ENCODE data around the gene RIN3.

DNA sequence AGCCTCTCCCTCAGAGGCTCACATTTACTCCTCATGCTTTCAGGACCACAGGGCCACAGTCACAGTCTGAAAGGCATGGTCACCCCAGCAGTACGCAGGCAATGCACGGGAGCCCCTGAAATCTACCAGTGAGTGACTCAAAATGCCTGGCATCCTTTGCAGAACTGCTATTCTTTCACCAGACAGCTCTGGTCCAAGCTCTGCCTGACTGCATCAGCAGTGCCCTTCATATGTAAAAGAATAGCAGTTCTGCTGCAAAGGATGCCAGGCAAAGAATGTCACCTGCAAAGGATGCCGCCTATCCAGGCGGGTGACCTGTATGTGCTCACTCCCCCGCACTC is 196.4 kb downstream of the RIN3 start:
- TF ChIP-seq, protein P1, sequence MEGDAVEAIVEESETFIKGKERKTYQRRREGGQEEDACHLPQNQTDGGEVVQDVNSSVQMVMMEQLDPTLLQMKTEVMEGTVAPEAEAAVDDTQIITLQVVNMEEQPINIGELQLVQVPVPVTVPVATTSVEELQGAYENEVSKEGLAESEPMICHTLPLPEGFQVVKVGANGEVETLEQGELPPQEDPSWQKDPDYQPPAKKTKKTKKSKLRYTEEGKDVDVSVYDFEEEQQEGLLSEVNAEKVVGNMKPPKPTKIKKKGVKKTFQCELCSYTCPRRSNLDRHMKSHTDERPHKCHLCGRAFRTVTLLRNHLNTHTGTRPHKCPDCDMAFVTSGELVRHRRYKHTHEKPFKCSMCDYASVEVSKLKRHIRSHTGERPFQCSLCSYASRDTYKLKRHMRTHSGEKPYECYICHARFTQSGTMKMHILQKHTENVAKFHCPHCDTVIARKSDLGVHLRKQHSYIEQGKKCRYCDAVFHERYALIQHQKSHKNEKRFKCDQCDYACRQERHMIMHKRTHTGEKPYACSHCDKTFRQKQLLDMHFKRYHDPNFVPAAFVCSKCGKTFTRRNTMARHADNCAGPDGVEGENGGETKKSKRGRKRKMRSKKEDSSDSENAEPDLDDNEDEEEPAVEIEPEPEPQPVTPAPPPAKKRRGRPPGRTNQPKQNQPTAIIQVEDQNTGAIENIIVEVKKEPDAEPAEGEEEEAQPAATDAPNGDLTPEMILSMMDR (IDR thresholded peaks at IDR 0.05 in 2 of 3, conservative IDR thresholded peaks at IDR 0.05 in 1 of 3; ENCODE audit: control insufficient read depth in 2 of 3, extremely low read depth in 1 of 3, insufficient read depth in 1 of 3, low read depth in 3 of 3, low read length in 3 of 3): no peak
- TF ChIP-seq, protein P2, sequence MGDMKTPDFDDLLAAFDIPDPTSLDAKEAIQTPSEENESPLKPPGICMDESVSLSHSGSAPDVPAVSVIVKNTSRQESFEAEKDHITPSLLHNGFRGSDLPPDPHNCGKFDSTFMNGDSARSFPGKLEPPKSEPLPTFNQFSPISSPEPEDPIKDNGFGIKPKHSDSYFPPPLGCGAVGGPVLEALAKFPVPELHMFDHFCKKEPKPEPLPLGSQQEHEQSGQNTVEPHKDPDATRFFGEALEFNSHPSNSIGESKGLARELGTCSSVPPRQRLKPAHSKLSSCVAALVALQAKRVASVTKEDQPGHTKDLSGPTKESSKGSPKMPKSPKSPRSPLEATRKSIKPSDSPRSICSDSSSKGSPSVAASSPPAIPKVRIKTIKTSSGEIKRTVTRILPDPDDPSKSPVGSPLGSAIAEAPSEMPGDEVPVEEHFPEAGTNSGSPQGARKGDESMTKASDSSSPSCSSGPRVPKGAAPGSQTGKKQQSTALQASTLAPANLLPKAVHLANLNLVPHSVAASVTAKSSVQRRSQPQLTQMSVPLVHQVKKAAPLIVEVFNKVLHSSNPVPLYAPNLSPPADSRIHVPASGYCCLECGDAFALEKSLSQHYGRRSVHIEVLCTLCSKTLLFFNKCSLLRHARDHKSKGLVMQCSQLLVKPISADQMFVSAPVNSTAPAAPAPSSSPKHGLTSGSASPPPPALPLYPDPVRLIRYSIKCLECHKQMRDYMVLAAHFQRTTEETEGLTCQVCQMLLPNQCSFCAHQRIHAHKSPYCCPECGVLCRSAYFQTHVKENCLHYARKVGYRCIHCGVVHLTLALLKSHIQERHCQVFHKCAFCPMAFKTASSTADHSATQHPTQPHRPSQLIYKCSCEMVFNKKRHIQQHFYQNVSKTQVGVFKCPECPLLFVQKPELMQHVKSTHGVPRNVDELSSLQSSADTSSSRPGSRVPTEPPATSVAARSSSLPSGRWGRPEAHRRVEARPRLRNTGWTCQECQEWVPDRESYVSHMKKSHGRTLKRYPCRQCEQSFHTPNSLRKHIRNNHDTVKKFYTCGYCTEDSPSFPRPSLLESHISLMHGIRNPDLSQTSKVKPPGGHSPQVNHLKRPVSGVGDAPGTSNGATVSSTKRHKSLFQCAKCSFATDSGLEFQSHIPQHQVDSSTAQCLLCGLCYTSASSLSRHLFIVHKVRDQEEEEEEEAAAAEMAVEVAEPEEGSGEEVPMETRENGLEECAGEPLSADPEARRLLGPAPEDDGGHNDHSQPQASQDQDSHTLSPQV (IDR thresholded peaks at IDR 0.05): no peak
- TF ChIP-seq MXI1 (IDR thresholded peaks at IDR 0.05; ENCODE audit: low read depth, low read length) (no peak), MEF2A (IDR thresholded peaks at IDR 0.05; ENCODE audit: insufficient read depth, low read depth, low read length) (no peak), RAD51 (IDR thresholded peaks at IDR 0.05) (no peak), BHLHE40 (IDR thresholded peaks at IDR 0.05; ENCODE audit: borderline replicate concordance in 1 of 2, low read depth in 2 of 2, low read length in 1 of 2) (no peak), POLR2A (IDR thresholded peaks at IDR 0.05; ENCODE audit: low read depth, low read length) (no peak), CREB1 (IDR thresholded peaks at IDR 0.05; ENCODE audit: low read depth) (no peak), ZNF207 (IDR thresholded peaks at IDR 0.05; ENCODE audit: borderline replicate concordance) (no peak), EZH2 (IDR thresholded peaks at IDR 0.05; ENCODE audit: borderline replicate concordance, control insufficient read depth, low read depth, low read length) (no peak)
